ENCODE results near the gene MINAR1.

MINAR1 gene

DNA sequence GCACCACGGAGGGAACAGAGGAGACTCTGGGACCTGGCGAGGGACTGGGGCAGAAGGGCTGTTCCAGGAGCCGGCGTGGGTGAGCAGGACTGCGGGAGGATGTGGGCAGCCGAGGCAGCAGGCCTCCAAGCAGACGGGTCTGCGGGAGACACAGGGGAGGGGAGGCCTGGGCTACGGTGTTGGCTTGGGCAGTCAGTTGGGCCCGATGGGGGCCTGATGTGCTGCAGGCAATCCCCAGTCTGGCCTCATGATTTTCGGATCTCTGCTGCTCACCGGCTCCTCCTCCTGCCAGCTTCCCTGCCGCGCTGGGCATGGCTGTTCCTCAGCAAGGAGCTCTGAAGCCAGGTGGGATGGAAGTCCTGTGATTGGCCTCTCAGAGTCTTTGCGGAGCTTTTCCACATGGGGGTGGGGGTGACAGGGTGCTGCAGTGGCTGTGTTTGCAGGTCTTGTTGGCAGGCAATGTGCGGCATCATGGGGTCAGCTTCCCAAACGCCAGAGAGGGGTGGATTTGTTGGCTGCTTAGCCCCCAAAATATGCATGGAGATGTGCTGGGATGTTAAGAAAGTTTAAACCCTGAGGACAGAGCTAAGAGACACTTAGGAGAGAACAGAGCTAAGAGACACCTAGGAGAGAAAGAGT is 19.3 kb downstream of the MINAR1 start:
- no peak overlapping the region for H3K4me3 ChIP-seq (replicated peaks in 1 of 2; ENCODE audit: low read depth in 2 of 2, low read length in 2 of 2)
- TF ChIP-seq, protein P1, sequence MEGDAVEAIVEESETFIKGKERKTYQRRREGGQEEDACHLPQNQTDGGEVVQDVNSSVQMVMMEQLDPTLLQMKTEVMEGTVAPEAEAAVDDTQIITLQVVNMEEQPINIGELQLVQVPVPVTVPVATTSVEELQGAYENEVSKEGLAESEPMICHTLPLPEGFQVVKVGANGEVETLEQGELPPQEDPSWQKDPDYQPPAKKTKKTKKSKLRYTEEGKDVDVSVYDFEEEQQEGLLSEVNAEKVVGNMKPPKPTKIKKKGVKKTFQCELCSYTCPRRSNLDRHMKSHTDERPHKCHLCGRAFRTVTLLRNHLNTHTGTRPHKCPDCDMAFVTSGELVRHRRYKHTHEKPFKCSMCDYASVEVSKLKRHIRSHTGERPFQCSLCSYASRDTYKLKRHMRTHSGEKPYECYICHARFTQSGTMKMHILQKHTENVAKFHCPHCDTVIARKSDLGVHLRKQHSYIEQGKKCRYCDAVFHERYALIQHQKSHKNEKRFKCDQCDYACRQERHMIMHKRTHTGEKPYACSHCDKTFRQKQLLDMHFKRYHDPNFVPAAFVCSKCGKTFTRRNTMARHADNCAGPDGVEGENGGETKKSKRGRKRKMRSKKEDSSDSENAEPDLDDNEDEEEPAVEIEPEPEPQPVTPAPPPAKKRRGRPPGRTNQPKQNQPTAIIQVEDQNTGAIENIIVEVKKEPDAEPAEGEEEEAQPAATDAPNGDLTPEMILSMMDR (IDR thresholded peaks at IDR 0.05; ENCODE audit: low read depth, low read length): no peak
- no peak for DNase-seq (ENCODE audit: low read depth in 2 of 2)

DNA sequence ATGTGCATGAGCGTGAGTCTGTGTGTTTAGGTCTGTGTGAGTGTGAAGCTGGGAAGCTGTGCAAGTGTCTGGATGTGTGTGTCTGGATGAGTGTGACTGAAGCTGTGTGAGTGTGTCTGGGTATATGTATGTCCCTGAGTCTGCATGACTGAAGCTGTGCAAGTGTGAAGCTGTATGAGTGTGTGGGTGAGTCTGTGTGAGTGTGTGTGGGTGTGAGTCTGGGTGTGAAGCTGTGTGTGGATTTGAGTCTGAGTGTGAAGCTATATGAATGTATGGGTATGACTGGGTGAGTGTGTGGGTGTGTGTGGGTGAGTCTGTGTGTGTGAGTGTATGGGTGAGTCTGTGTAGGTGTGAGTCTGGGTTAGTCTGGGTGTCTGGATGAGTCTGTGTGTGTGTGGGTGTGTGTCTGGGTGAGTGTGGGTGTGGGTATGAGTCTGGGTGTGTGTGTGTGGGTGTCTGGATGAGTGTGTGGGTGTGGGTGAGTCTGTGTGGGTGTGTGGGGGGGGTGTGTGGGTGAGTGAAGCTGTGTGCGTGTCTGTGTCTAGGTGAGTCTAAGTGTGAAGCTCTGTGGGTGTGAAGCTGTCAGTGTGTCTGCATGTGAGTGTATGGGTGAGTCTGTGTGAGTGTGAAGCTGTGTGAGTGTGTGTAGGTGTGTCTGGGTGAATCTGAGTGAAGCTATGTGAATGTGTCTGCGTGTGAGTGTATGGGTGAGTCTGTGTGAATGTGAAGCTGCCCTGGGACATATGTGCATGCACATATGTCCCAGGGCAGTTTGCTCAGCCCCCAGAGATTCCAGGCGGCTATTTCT is 20.3 kb downstream of the MINAR1 start:
- no peak for DNase-seq (ENCODE audit: low read depth in 2 of 2)
- no peak overlapping the region for H3K4me3 ChIP-seq (replicated peaks in 1 of 2; ENCODE audit: low read depth in 2 of 2, low read length in 2 of 2)
- TF ChIP-seq, protein P1 (IDR thresholded peaks at IDR 0.05; ENCODE audit: low read depth, low read length): no peak

DNA sequence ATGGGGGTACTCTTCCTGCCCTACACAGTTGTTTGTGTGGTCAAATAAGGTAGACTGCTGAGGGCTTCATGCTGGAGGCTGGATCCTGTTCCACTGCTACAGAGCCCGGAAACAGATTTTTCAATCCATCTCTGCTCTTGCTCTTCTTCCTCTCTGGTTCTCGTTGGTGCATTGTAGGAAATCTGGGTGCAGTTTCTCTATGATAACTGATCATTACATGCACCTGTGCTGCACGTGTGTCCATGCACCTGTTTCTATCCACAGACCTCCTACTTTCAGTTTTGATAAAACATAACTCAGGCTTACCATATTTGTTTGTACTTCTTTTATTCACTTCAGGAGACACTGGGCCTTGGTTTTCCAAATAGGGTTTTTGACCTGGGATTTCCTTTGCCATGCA is 21.3 kb downstream of the MINAR1 start:
- TF ChIP-seq, protein P1 (IDR thresholded peaks at IDR 0.05; ENCODE audit: low read depth, low read length): no peak
- no peak for DNase-seq (ENCODE audit: low read depth in 2 of 2)
- no peak overlapping the region for H3K4me3 ChIP-seq (replicated peaks in 1 of 2; ENCODE audit: low read depth in 2 of 2, low read length in 2 of 2)

DNA sequence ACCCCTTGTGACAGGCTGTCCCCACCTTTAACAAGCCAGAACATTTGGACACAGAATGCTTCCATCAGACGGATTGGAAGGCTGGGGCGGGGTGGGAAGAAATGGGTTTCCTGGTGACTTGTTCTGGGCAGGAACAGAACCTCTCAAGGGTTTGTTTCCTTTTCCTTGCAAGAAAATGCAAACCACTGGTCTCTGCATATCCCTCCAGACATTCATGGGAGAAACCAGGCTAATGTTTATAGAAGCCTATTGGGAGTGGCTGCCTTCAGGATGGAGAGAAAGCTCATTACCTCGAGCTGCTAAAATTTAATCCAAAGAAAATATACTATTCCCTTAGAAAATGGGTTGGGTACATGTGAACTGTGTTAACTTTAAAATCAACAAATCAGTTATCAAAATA is 21.9 kb downstream of the MINAR1 start:
- DNase-seq (ENCODE audit: low read depth in 2 of 2): no peak
- TF ChIP-seq, protein P1 (IDR thresholded peaks at IDR 0.05; ENCODE audit: low read depth, low read length): no peak
- no peak overlapping the region for H3K4me3 ChIP-seq (replicated peaks in 1 of 2; ENCODE audit: low read depth in 2 of 2, low read length in 2 of 2)

DNA sequence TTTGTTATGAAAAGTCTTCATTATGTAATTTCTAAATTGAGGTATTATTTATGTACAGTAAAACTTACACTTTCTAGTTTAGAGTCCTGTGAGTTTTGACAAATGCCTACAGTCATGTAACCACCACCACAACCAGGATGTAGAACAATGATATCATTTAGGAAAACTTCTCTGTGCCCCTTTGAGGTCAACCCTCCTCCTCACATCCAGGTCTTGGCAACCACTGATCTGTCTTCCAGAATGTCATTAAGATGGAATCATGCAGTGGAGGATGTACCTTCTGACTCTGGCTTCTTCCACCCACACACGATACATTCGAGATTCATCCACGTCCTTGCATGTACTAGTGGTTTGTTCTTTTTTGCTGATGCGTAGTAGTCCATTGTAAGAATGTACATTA is 23.2 kb downstream of the MINAR1 start:
- DNase-seq (ENCODE audit: low read depth in 2 of 2): peak in 1 of 2 donors; percentile 16
- TF ChIP-seq, protein P1 (IDR thresholded peaks at IDR 0.05; ENCODE audit: low read depth, low read length): no peak
- H3K4me3 ChIP-seq (replicated peaks in 1 of 2; ENCODE audit: low read depth in 2 of 2, low read length in 2 of 2): no peak overlapping the region

DNA sequence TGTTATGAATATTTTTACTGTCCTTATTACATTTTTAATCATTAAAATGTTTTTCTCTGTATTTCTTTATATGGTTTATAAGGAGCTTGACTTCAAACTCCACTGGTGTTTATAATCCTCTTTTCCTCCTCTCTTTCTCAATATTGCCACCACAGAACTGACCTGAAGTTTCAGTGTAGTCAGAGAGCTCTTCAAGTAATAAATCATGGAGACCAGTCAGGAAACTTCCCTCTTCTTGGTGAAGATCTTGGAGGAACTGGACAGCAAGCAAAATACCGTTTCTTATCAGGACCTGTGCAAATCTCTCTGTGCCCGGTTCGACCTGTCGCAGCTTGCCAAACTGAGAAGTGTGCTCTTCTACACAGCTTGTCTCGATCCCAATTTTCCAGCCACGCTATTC is 23.8 kb downstream of the MINAR1 start:
- H3K4me3 ChIP-seq (replicated peaks in 1 of 2; ENCODE audit: low read depth in 2 of 2, low read length in 2 of 2): no peak overlapping the region
- TF ChIP-seq, protein P1 (IDR thresholded peaks at IDR 0.05; ENCODE audit: low read depth, low read length): no peak
- no peak for DNase-seq (ENCODE audit: low read depth in 2 of 2)

All from cardiac fibroblast (primary cell).